Measurements from ENCODE around the gene CXCL3.

CXCL3 gene

GRCh38 chr4:74055498-74055897, 17.0 kb upstream of the CXCL3 start:
- no peak for DNase-seq (ENCODE audit: low read depth in 2 of 2)

GRCh38 chr4:74055096-74055495, 16.6 kb upstream of the CXCL3 start:
- DNase-seq (ENCODE audit: low read depth in 2 of 2) = no peak

GRCh38 chr4:74054483-74055047, 16.1 kb upstream of the CXCL3 start:
- DNase-seq (ENCODE audit: low read depth in 2 of 2) = no peak

GRCh38 chr4:74047152-74047551, 8.7 kb upstream of the CXCL3 start:
- no peak for DNase-seq (ENCODE audit: low read depth in 2 of 2)

- DNase-seq (ENCODE audit: low read depth in 2 of 2) = no peak
These were observed 7.3 kb upstream of the CXCL3 start for GRCh38 chr4:74045772-74046171.

GRCh38 chr4:74045247-74045646, 6.8 kb upstream of the CXCL3 start:
- no peak for DNase-seq (ENCODE audit: low read depth in 2 of 2)

GRCh38 chr4:74044677-74045076, 6.2 kb upstream of the CXCL3 start:
- DNase-seq (ENCODE audit: low read depth in 2 of 2) = no peak

GRCh38 chr4:74042681-74043080, 4.2 kb upstream of the CXCL3 start:
- DNase-seq (ENCODE audit: low read depth in 2 of 2) = no peak

- DNase-seq (ENCODE audit: low read depth in 2 of 2) = no peak
These were observed 2.9 kb upstream of the CXCL3 start for GRCh38 chr4:74041418-74041817.

- no peak for DNase-seq (ENCODE audit: low read depth in 2 of 2)
These were observed 850 bp upstream of the CXCL3 start for GRCh38 chr4:74039315-74039763.

- no peak for DNase-seq (ENCODE audit: low read depth in 2 of 2)
These were observed 434 bp downstream of the CXCL3 start for GRCh38 chr4:74038086-74038424.

GRCh38 chr4:74037076-74037955, 1.2 kb downstream of the CXCL3 start:
- no peak for DNase-seq (ENCODE audit: low read depth in 2 of 2)

- no peak for DNase-seq (ENCODE audit: low read depth in 2 of 2)
These were observed 4.8 kb downstream of the CXCL3 start for GRCh38 chr4:74033739-74034138.

GRCh38 chr4:74032064-74032463, 6.4 kb downstream of the CXCL3 start:
- DNase-seq (ENCODE audit: low read depth in 2 of 2) = no peak

GRCh38 chr4:74031576-74031975, 6.9 kb downstream of the CXCL3 start:
- DNase-seq (ENCODE audit: low read depth in 2 of 2) = no peak

- DNase-seq (ENCODE audit: low read depth in 2 of 2) = no peak
These were observed 8.2 kb downstream of the CXCL3 start for GRCh38 chr4:74030285-74030684.

GRCh38 chr4:74028504-74028903, 10.0 kb downstream of the CXCL3 start:
- no peak for DNase-seq (ENCODE audit: low read depth in 2 of 2)

GRCh38 chr4:74023709-74024108, 14.8 kb downstream of the CXCL3 start:
- no peak for DNase-seq (ENCODE audit: low read depth in 2 of 2)

GRCh38 chr4:74021601-74022000, 16.9 kb downstream of the CXCL3 start:
- DNase-seq (ENCODE audit: low read depth in 2 of 2) = no peak

GRCh38 chr4:74018771-74019170, 19.7 kb downstream of the CXCL3 start:
- no peak for DNase-seq (ENCODE audit: low read depth in 2 of 2)

GRCh38 chr4:74018116-74018515, 20.4 kb downstream of the CXCL3 start:
- no peak for DNase-seq (ENCODE audit: low read depth in 2 of 2)

GRCh38 chr4:74016068-74016467, 22.4 kb downstream of the CXCL3 start:
- DNase-seq (ENCODE audit: low read depth in 2 of 2) = no peak

GRCh38 chr4:74015126-74015780, 23.2 kb downstream of the CXCL3 start:
- no peak for DNase-seq (ENCODE audit: low read depth in 2 of 2)
